ENCODE measurements around the gene DHRS12. TPM values are rescaled to one million over a fixed set of nuclear protein-coding genes. Genes with fewer than 3 reads are reported as not detected.
A peak's percentile ranks its signal among the peaks of the same experiment; 100 is the strongest.

DHRS12 gene
- total RNA-seq, 1 experiment from 2014 or later, result 5.8 TPM

DNA sequence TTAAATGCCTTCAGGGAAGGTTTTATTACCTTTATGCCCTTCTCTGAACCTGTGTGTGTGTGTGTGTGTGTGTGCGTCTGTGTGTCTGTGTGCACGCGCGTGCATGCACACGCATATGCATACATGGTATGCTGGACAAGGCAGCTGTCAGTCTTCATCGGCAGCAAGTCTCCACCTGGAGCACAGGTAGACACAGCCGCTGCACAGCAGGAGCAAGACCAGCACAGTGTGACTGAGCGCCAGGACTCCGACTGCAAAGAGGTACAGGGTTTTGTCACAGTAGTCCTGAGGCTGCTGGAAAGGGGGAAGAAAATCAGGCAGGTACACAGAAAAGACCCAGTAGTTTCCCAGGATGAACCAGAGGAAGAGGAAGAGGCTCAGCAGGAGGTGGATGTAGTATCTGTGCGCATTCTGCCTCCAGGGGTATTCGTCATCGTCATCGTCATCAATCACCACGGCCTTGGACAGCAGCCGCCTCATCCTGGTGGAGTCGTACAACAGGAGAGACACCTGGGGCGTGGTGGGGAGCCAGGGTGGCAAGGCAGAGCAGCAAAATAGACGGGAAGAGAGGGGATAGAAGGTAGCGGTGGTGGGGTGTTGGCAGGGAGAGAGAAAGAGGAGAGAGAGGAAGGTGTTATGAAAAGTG, 12.8 kb upstream of the DHRS12 start:
- DNase-seq (ENCODE audit: low read depth, low spot score), result no peak
- in situ Hi-C loops (cut with HindIII; ENCODE audit: low pct_unique_long_range_greater_than_20kb, low sequenced_read_pairs), result no loop called here

DNA sequence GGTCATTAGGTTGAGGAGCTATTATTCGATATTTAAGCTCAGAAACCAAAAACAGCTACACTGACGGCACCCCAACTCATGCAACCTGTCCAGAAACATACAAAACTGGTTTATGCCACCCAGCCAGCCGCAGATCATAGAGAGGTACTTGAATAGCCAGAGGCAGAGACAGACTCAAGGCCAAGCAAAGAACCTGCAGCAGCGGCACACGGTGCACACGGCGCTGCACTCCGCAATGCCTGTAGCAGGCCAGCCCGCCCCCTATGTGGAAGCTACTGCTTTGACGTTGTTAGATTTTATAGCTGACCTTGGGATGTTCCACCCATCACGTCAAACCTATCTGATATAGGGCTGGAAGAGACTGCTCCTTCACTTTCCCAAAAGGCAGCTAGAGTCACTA, 11.9 kb upstream of the DHRS12 start:
- in situ Hi-C loops (cut with HindIII; ENCODE audit: low pct_unique_long_range_greater_than_20kb, low sequenced_read_pairs), result no loop called here
- DNase-seq (ENCODE audit: low read depth, low spot score), result no peak

DNA sequence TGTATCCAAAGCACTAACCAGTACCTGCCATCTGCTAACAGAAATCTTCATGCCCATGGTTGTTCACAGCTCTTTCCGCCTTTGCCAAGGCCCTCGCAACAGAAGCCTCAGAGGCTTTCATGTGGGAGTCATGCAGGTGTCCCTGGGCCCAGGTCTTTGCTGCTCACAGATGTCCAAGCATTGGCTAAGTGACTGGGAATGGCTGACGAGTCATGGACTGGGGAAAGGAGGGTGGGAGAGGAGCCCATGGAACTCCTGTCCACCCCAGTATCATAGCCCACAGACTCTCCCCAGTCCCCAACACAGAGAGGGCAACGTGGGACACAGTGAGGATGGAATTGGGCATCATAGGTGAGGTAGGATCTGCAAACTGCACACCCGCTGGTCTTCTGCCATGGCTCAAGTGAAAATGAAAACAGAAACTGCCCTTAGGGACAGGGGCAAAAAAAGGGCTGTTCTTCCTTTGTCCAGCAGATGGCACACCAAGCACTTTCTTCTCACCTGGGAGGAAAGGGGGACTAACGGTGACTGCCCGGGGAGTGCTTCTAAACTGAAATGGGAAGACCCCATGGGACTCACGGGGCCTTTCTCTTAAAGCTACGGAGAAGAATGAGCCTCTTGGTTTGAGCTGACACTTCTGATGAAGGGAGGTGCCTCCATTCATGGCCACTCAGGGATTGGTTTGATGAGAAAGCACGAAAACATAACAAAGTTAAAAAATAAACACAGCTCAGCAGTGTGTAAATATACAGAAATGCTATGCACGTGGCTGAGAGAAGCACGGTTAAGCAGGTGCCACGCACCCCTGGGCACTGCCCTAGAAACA, 11.1 kb upstream of the DHRS12 start:
- peak; percentile 88 for DNase-seq (ENCODE audit: low read depth, low spot score)
- in situ Hi-C loops (cut with HindIII; ENCODE audit: low pct_unique_long_range_greater_than_20kb, low sequenced_read_pairs), result no loop called here

DNA sequence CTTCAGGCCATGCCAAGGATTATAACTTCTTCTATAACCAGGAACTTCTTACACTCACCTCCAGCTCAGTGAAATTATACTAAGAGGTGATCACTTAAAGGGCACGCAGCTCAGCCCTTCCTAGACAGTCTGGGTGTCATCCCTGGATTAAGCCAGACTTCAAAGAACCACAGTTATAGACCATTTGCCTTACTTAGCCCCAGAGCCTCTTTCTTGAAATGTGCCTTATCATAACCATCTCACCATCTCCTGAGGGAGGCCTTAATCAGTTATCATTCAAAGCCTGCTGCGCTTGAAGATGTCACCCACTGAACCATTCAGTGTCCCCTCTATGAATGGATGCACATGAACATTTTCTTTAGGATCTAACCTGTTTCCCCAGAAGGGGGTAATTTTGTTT, 10.1 kb upstream of the DHRS12 start:
- in situ Hi-C loops (cut with HindIII; ENCODE audit: low pct_unique_long_range_greater_than_20kb, low sequenced_read_pairs), result no loop called here
- no peak for DNase-seq (ENCODE audit: low read depth, low spot score)

DNA sequence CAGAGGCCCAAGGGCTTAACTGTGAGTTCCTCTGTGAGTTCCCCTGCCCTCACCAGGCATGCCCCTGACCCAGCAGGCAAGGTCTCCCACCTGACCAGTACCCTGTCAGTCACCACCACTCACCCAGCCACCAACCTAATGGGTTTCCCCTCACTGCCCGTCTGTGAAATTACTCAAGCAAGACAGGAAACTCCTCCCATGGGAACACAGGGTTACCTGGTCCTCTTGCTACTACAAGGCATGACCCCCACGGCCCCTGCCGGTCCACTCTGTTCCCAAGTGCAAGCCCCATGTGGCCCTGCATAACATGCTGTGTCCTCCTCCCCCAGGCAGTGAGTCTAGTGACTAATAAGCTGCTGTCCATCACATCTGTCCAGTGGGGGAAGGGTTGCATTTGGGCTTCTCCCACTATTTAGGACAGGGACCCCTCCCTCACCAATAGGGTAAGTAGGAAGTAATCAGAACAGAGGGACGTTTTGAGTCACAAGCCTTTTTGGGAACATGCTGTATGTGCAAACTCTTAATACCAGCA, 8.0 kb upstream of the DHRS12 start:
- in situ Hi-C loops (cut with HindIII; ENCODE audit: low pct_unique_long_range_greater_than_20kb, low sequenced_read_pairs), result no loop called here
- DNase-seq (ENCODE audit: low read depth, low spot score), result no peak

DNA sequence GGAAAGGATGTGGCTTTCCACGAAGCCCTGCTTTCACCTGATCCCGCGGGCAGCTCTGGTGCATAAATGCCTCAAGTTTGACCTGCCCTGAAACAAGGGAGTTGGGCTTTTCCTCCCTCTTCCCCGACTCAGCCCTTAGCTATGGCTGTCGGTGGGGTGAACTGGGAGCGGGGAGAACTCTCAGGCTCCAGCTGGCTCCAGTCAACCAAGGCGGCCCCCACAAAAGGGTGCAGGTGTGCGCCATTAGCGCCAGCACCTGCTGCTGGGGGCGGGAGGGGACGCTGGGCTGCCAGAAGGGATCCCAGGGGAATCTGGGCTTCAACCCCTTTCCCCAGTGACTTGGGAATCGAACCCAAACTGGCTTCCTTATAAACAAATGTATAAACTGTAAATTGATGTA, 7.1 kb upstream of the DHRS12 start:
- in situ Hi-C loops (cut with HindIII; ENCODE audit: low pct_unique_long_range_greater_than_20kb, low sequenced_read_pairs), result no loop called here
- no peak for DNase-seq (ENCODE audit: low read depth, low spot score)

DNA sequence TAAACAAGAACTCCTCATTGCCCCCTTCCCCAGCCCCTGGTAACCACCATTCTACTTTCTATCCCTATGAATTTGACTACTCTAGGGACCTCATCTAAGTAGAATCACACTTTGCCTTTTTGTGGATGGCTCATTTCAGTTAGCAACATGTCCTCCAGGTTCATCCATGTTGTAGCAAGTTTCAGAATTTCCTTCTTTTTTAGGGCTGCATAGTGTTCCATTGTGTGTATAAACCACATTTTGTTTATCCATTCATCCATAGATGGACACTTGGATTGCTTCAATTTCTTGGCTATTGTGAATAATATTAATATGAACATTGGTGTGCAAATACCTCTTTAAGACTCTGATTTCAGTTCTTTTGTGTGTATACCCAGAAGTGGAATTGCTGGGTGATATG, 4.8 kb upstream of the DHRS12 start:
- in situ Hi-C loops (cut with HindIII; ENCODE audit: low pct_unique_long_range_greater_than_20kb, low sequenced_read_pairs), result no loop called here
- DNase-seq (ENCODE audit: low read depth, low spot score), result no peak

DNA sequence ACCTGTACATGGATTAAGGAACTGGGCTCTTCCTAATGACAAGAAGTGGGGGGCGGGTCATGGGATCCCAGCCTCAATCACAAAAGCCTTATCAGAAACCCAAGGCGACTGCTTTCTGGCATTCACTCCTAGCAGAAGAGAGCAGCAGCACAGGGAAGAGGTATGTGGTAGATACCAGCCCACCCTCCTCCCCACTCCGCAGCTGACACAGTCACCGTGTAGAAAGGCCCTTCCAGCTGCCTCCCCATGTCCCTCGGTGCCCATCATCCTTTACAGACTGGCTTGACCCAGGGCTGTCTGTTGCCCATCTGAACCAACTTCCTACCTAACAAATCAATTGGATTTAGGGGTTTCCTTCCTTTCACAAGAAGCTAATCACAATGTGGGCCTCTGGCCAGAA, 3.1 kb upstream of the DHRS12 start:
- in situ Hi-C loops (cut with HindIII; ENCODE audit: low pct_unique_long_range_greater_than_20kb, low sequenced_read_pairs), result no loop called here
- DNase-seq (ENCODE audit: low read depth, low spot score), result no peak

DNA sequence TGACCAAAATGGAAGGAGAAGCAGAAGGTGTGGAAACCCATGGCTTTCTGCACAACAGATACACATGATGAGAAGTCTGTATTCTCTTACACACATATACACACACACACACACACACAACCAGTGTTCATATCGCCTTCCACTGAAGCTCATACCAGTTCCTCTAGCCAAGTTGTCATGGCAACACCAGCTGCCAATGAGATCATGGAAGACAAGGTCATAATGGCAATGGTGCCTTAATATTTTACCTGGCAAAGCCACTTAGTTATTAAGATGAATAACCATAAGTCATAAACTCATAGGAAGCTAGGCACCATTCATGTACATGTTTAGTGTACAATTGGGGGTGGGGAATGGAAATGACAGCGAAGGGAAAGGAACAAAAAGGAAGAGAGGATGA, 2.6 kb upstream of the DHRS12 start:
- DNase-seq (ENCODE audit: low read depth, low spot score), result peak; percentile 44
- in situ Hi-C loops (cut with HindIII; ENCODE audit: low pct_unique_long_range_greater_than_20kb, low sequenced_read_pairs), result no loop called here

DNA sequence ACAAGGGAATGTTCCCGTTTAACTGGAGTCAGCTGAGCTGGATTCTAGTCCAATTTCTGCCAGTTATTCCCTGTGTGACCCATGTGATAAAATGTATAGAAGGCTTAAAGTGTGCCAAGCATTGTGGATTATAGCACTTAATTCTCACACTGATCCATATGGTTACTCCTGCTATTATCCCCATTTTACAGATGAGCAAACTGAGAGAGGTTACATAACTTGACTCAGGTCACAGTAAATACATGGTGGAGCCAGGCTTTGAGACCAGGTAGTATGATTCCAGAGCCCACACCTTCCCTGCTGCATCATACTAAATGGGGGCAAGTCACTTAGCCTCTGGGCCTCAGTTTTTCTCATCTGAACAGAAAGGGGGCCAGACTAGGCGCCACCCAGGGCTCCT, 2.0 kb upstream of the DHRS12 start:
- in situ Hi-C loops (cut with HindIII; ENCODE audit: low pct_unique_long_range_greater_than_20kb, low sequenced_read_pairs), result no loop called here
- no peak for DNase-seq (ENCODE audit: low read depth, low spot score)

DNA sequence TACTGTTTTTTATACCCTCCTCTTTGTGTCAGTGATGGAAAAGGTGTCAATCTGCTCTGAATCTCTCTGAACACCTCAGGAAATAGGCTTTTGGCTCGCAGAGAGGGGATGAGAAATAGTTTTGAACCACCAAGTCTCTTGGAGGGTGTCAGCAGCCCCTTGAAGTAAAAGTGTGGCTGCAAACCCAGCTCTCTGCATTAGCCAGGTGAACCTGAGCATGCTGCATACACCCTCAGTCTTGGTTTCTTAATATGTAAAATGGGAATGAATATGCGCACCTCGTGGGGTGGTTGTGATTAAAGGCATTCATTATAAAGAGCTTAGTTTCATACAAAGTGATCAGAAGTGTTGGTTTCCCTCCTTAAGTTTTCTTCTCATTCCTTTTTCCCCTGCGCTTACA, 1.4 kb upstream of the DHRS12 start:
- DNase-seq (ENCODE audit: low read depth, low spot score), result no peak
- in situ Hi-C loops (cut with HindIII; ENCODE audit: low pct_unique_long_range_greater_than_20kb, low sequenced_read_pairs), result no loop called here

DNA sequence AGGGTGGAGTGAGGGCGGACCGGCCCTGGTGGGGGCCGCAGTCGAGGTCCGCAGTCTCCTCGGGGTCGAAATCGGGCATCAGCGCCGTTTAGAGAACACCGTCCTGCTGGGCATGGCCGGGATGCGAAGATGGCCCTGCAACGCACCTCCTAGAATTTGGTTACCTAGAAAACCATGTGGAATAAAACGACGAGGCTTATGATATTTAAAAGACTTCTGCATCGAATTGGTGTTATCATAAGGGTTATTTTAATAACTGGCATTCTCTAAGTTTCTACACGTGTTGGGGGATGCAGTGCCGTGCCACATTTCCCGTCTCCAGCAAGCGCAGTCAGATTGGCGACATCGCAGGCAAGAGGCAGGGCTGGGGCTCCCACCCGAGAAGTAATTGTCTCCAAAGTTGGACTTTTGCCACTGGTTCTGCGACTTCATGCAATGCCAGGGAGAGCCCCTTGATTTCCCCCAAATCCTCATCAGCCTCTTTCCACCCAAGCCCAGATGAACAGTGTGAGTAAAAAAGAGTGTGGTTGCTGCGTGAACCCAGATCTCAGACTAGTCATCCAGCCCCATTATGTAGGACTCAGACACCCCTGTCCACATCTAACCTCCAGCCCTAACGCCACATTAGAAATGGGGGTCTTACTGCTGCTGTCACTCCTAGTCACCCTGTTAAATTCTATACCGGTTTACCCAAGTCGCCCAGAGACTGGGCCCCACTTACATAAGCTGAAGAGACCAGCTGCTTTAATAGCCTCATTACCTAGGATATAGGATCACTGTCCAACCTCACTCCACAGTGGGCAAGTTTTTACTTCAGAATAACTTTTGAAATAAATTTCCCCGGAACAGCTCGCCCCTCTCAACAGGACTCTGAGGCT, 571 bp upstream of the DHRS12 start:
- in situ Hi-C loops (cut with HindIII; ENCODE audit: low pct_unique_long_range_greater_than_20kb, low sequenced_read_pairs), result no loop called here
- no peak for DNase-seq (ENCODE audit: low read depth, low spot score)

DNA sequence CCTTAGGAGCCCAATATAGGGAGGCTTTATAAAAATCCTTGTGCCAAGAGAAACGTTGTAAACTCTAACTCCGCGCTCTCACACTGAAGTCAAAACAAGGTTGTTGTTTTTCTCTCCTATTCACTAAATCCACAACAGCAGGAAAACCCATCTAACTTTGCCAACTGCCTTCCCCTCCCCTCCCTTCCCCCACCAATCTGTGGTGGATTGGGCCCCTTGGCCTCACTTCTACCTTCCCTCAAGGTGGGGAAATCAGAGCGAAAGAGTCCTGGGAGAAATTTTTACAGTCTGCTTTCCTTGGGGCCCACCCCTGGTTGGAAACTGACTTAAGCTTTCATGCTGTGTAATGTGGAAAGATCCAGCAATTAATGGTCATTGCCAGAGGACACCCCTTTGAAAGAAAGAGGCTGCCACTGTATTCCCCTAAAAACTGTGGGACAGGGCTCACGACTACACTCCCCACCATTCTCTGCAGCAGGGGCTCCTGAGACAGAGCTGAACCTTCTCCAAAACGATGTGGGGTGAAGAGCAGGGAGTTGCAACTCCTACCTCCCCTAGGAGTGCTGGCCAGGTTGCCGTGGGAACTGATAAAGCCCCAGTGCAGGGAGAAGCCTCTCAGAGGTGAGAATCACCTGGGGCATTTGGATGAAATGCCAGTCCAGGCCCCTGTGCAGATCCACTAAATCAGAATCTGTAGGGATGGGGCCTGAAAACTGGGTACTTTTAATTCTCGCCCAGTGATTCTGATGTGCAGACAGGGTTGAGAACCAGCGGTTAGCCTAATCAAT, 1.1 kb downstream of the DHRS12 start:
- in situ Hi-C loops (cut with HindIII; ENCODE audit: low pct_unique_long_range_greater_than_20kb, low sequenced_read_pairs), result no loop called here
- no peak for DNase-seq (ENCODE audit: low read depth, low spot score)

DNA sequence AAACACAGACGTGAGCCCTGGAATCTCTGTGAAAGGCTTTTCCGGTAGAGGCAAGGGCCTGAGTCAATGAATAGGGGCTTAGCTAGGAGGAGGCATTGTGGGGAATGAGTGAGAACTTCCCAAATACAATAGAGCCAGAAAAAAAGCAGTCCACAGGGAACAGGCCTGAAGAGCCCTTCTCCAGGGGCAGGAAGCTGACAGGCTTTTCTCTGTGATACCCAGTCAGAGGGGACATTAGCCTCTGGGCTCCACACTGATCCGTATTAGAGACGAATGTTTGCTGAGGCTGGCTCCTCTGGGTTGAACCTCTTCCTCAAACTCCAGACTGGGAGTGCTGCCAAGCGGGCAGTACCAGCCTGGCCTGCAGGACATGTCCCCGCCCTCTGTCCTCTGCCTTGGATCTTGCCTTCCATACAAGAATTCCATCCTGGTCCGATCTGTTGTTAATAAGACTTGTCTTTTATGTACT, 2.3 kb downstream of the DHRS12 start:
- DNase-seq (ENCODE audit: low read depth, low spot score), result peak; percentile 27
- in situ Hi-C loops (cut with HindIII; ENCODE audit: low pct_unique_long_range_greater_than_20kb, low sequenced_read_pairs), result no loop called here

DNA sequence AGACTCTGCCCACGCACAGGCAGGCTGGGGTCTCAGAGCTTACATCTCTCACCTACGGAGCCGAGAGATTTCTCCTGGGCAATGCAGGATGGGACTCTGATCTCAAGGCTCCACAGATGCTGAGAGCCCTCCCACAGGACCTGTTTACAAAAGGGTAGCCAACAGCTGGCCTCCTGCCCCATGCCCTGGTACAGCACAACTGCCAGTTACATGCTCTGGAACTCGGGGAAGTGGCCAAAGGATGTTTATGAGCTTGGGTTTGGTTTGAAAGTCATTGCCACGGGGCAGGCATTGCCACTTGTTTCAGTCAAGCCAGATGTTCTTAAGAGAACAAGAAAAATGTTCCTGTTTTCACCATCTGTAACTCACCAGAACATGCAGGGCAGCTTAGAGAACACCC, 3.5 kb downstream of the DHRS12 start:
- in situ Hi-C loops (cut with HindIII; ENCODE audit: low pct_unique_long_range_greater_than_20kb, low sequenced_read_pairs), result no loop called here
- no peak for DNase-seq (ENCODE audit: low read depth, low spot score)

DNA sequence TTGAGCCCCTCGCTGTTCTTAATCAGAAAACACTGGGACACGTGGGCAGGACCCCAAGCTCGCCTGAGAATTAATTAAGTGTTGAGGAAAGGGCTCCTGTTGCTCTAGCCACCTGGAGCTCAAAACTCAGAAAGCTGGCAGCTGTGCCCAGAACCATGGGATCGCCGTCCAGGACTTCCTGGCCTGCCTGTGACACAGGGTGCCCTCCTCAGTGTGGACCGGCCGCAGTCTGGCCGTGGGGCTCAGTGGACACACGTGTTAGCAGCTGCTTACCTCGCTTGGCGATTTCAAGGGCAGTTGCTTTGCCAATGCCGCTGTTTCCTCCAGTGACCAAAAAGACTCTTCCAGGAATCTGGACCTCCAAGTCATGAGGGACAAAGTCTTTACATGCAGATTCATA, 4.7 kb downstream of the DHRS12 start:
- in situ Hi-C loops (cut with HindIII; ENCODE audit: low pct_unique_long_range_greater_than_20kb, low sequenced_read_pairs), result no loop called here
- DNase-seq (ENCODE audit: low read depth, low spot score), result no peak

DNA sequence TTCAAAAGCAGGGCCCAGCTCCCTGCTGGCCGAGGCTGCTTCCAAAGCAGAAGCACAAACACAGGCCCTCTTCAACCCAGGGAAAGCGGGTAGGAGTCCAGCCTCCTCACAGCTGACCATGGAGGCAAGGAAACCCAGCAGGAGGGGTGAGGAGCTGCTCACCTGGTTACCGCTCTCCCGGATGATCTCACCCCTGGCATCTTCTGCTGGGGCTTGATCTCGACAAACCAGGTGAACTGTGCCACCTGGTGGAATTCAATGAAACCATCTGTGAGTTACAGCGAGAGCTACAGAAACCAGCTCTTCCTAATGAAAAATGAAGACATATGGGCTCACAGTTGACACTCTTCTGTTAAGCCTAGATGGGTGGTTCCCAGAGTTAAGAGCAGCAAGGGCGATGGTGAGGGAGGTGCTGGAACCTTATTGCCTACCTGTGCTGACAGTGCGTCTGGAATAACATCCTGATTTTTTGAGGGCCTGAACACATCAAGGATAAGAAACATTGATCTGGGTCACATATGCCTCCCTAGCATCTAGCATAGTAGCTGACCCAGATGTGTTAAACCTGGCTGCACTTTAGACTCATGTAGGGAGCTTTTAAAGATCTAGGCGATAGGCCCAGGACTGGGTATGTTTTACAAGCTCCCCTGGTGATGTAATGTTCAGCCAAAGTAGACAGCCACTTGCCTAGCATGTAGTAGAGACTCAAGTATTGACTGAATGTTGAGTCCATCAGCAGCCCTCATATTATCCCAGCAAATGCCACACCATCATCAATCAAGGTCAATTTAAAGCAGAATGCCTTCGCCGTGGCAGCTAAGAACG, 6.1 kb downstream of the DHRS12 start:
- in situ Hi-C loops (cut with HindIII; ENCODE audit: low pct_unique_long_range_greater_than_20kb, low sequenced_read_pairs), result no loop called here
- DNase-seq (ENCODE audit: low read depth, low spot score), result peak; percentile 57

Data from SK-MEL-5 (cell line).